KOPT-K1 (cell line): ENCODE measurements around the gene TNS2.
"Not testable (repeated sequence)": the region's sequence is repeated elsewhere in the genome, so short reads cannot be mapped to it uniquely, and the experiment has no call there.

Source experiments
- H3K27ac ChIP-seq: fragments of 200-600 bp; sonication (generic); 2 replicates; pipeline ENCODE4 v1.5.1; 2016; ENCODE audit warnings: antibody characterized with exemption, mild to moderate bottlenecking, low read depth, low read length; ENCODE audit not compliant: poor library complexity, severe bottlenecking
- H3K36me3 ChIP-seq: fragments of 200-600 bp; sonication (generic); 2 replicates; pipeline ENCODE4 v1.5.1; 2017; ENCODE audit warnings: antibody characterized with exemption, mild to moderate bottlenecking, low read length, moderate library complexity; ENCODE audit not compliant: insufficient read depth
- H3K9me3 ChIP-seq: fragments of 200-600 bp; sonication (generic); 2 replicates; pipeline ENCODE4 v1.5.1; 2017; ENCODE audit warnings: antibody characterized with exemption, low read length, mild to moderate bottlenecking; ENCODE audit not compliant: insufficient read depth, poor library complexity, severe bottlenecking

TNS2 gene

GRCh38 chr12:53082637-53083175, 32.8 kb downstream of the TNS2 start:
- peaks cover 6% of the 10 kb centered on the region for H3K9me3 ChIP-seq
- no peak overlapping the region for H3K27ac ChIP-seq
- no peaks in the 10 kb centered on the region for H3K36me3 ChIP-seq

- H3K9me3 ChIP-seq = peaks cover 6% of the 10 kb centered on the region
- H3K27ac ChIP-seq = no peak overlapping the region
- H3K36me3 ChIP-seq = no peaks in the 10 kb centered on the region
Observed at GRCh38 chr12:53086361-53086760, 36.5 kb downstream of the TNS2 start.

- H3K9me3 ChIP-seq = no peaks in the 10 kb centered on the region
- no peak overlapping the region for H3K27ac ChIP-seq
- H3K36me3 ChIP-seq = no peaks in the 10 kb centered on the region
Observed at GRCh38 chr12:53090105-53090504, 40.2 kb downstream of the TNS2 start.

GRCh38 chr12:53090554-53090953, 40.7 kb downstream of the TNS2 start:
- Histone ChIP-seq H3K27ac (no peak overlapping the region), H3K36me3 (no peaks in the 10 kb centered on the region), H3K9me3 (no peaks in the 10 kb centered on the region)

GRCh38 chr12:53091756-53092155, 41.9 kb downstream of the TNS2 start:
- no peak overlapping the region for H3K27ac ChIP-seq
- H3K36me3 ChIP-seq = no peaks in the 10 kb centered on the region
- no peaks in the 10 kb centered on the region for H3K9me3 ChIP-seq

GRCh38 chr12:53093777-53094393, 44.0 kb downstream of the TNS2 start:
- no peak overlapping the region for H3K27ac ChIP-seq
- H3K9me3 ChIP-seq = no peaks in the 10 kb centered on the region
- H3K36me3 ChIP-seq = no peaks in the 10 kb centered on the region

- H3K36me3 ChIP-seq = no peaks in the 10 kb centered on the region
- no peak overlapping the region for H3K27ac ChIP-seq
- no peaks in the 10 kb centered on the region for H3K9me3 ChIP-seq
Observed at GRCh38 chr12:53094394-53094787, 44.5 kb downstream of the TNS2 start.

GRCh38 chr12:53094796-53095595, 45.1 kb downstream of the TNS2 start:
- not testable (repeated sequence) for H3K9me3 ChIP-seq, H3K36me3 ChIP-seq, H3K27ac ChIP-seq

GRCh38 chr12:53095596-53095895, 45.7 kb downstream of the TNS2 start:
- not testable (repeated sequence) for H3K27ac ChIP-seq, H3K9me3 ChIP-seq, H3K36me3 ChIP-seq

GRCh38 chr12:53096089-53096741, 46.4 kb downstream of the TNS2 start:
- Histone ChIP-seq H3K36me3 (no peaks in the 10 kb centered on the region), H3K27ac (no peak overlapping the region), H3K9me3 (no peaks in the 10 kb centered on the region)

GRCh38 chr12:53096759-53097158, 46.9 kb downstream of the TNS2 start:
- Histone ChIP-seq H3K36me3 (no peaks in the 10 kb centered on the region), H3K27ac (no peak overlapping the region), H3K9me3 (no peaks in the 10 kb centered on the region)

- Histone ChIP-seq H3K9me3 (no peaks in the 10 kb centered on the region), H3K36me3 (no peaks in the 10 kb centered on the region), H3K27ac (no peak overlapping the region)
Observed at GRCh38 chr12:53097207-53097563, 47.3 kb downstream of the TNS2 start.

GRCh38 chr12:53097564-53098353, 47.9 kb downstream of the TNS2 start, which contains the start of gene IGFBP6:
TSS of gene IGFBP6 (plus strand) at chr12:53097667. CDS start at chr12:53097718, 51 bp downstream.
- Histone ChIP-seq H3K27ac (peak within 1 kb of the TSS; percentile 61), H3K36me3 (no peaks in the 10 kb centered on the region), H3K9me3 (no peaks in the 10 kb centered on the region)

GRCh38 chr12:53098354-53098981, 48.6 kb downstream of the TNS2 start:
- H3K36me3 ChIP-seq = no peaks in the 10 kb centered on the region
- H3K27ac ChIP-seq = peak overlapping the region; percentile 61

More at GRCh38 chr12:53098354-53098981, 48.6 kb downstream of the TNS2 start:
- H3K9me3 ChIP-seq = no peaks in the 10 kb centered on the region
